HG03469 (cell line): ENCODE measurements around the gene ZNF407.
"Not testable (repeated sequence)": the region's sequence is repeated elsewhere in the genome, so short reads cannot be mapped to it uniquely, and the experiment has no call there.

ENCODE experiments used
- ATAC-seq: cut with Tn5 transposase; IDR thresholded peaks from one replicate; pipeline ENCODE4 v1.9.1; 2021; ENCODE audit warnings: mild to moderate bottlenecking, moderate library complexity, moderate number of reproducible peaks; ENCODE audit not compliant: unreplicated experiment

The ZNF407 gene

GRCh38 chr18:74597662-74598349, at the start of gene ZNF407:
Gene ZNF407, plus strand, starts transcription at chr18:74597870. Its CDS starts 33,150 bp downstream, at chr18:74631020.
- peak; percentile 31 for ATAC-seq

- no peak for ATAC-seq
Observed at GRCh38 chr18:74549591-74550104, 48.0 kb upstream of the ZNF407 start.

- no peak for ATAC-seq
Observed at GRCh38 chr18:74550886-74551285, 46.8 kb upstream of the ZNF407 start.

GRCh38 chr18:74551452-74551851, 46.2 kb upstream of the ZNF407 start:
- ATAC-seq: no peak

- peak; percentile 99 for ATAC-seq
Observed at GRCh38 chr18:74551936-74552555, 45.6 kb upstream of the ZNF407 start.

GRCh38 chr18:74556126-74556525, 41.5 kb upstream of the ZNF407 start:
- no peak for ATAC-seq

- ATAC-seq: no peak
Observed at GRCh38 chr18:74558096-74558495, 39.6 kb upstream of the ZNF407 start.

- ATAC-seq: no peak
Observed at GRCh38 chr18:74562131-74562730, 35.4 kb upstream of the ZNF407 start.

- ATAC-seq: no peak
Observed at GRCh38 chr18:74562775-74563174, 34.9 kb upstream of the ZNF407 start.

- no peak for ATAC-seq
Observed at GRCh38 chr18:74563999-74564398, 33.7 kb upstream of the ZNF407 start.

GRCh38 chr18:74565164-74565563, 32.5 kb upstream of the ZNF407 start:
- ATAC-seq: not testable (repeated sequence)

GRCh38 chr18:74565993-74566392, 31.7 kb upstream of the ZNF407 start:
- not testable (repeated sequence) for ATAC-seq

- no peak for ATAC-seq
Observed at GRCh38 chr18:74567822-74568221, 29.8 kb upstream of the ZNF407 start.

GRCh38 chr18:74569401-74569800, 28.3 kb upstream of the ZNF407 start:
- no peak for ATAC-seq

- no peak for ATAC-seq
Observed at GRCh38 chr18:74570266-74570665, 27.4 kb upstream of the ZNF407 start.

- peak; percentile 62 for ATAC-seq
Observed at GRCh38 chr18:74571895-74572680, 25.6 kb upstream of the ZNF407 start.

- no peak for ATAC-seq
Observed at GRCh38 chr18:74573053-74573452, 24.6 kb upstream of the ZNF407 start.

- ATAC-seq: no peak
Observed at GRCh38 chr18:74574916-74575315, 22.8 kb upstream of the ZNF407 start.

- no peak for ATAC-seq
Observed at GRCh38 chr18:74577019-74577418, 20.7 kb upstream of the ZNF407 start.

GRCh38 chr18:74579496-74580065, 18.1 kb upstream of the ZNF407 start:
- ATAC-seq: no peak

GRCh38 chr18:74582642-74583041, 15.0 kb upstream of the ZNF407 start:
- ATAC-seq: no peak
